HG02678 (cell line): ENCODE data around the gene AFAP1L2.

Experiments
- ATAC-seq: cut with Tn5 transposase; IDR thresholded peaks from one replicate; pipeline ENCODE4 v1.9.1; 2021; ENCODE audit warnings: mild to moderate bottlenecking, moderate library complexity; ENCODE audit not compliant: unreplicated experiment

AFAP1L2 gene

GRCh38 chr10:114276066-114276465, 128.2 kb downstream of the AFAP1L2 start:
- ATAC-seq = no peak

DNA sequence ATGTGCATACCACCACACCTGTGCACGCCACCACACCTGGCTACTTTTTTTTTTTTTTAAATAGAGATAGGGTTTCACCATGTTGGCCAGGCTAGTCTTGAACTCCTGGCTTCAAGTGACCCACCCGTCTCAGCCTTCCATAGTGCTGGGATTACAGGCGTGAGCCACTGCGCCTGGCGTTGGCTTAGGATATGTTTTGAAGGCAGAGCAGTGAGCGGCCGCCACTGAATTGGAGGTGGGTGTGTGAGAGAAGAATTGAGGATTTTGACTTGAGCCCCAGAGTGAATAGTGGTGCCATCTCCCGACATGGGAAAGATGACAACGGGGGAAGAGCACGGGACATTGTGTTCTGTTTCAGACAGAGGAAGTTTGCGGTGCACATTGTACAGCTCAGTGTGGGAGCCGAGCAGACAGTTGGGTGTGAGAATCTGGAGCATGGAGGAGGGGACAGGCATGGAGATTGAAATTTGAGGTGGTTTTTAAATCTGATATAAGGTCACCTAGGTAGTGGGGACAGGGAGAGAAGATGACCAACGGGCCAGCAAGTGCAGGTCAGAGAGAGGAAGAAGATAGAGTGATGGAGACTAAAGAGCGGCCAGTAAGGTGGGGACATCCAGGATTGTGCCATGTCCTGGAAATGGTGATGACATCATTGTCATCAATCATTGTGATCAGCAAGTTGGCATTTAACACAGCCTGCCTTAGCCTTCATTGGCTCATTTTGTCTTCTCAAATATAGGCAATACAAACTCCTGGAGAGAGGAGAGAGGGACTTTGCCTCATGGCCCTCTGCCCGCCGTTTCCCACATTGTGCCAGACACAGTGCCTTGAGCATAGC, 129.5 kb downstream of the AFAP1L2 start:
- ATAC-seq = no peak

GRCh38 chr10:114273910-114274309, 130.4 kb downstream of the AFAP1L2 start:
- no peak for ATAC-seq

DNA sequence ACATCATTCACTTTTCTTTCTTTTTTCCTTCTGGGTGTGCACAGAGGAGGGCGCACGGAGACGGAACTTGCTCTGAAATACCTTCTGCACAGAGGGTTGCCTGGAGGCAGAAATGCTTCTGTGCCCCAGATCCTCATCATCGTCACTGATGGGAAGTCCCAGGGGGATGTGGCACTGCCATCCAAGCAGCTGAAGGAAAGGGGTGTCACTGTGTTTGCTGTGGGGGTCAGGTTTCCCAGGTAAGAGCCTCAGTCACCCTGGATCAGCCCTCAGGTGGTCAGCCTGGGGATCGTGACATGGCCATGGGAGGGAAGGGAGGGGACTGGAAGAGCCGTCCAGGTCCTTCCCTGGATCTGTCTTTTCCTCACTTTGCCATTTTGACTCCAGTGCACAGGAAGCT, 131.6 kb downstream of the AFAP1L2 start:
- no peak for ATAC-seq

GRCh38 chr10:114271779-114272167, 132.5 kb downstream of the AFAP1L2 start:
- ATAC-seq = no peak

GRCh38 chr10:114271075-114271778, 133.1 kb downstream of the AFAP1L2 start:
- ATAC-seq = no peak

DNA sequence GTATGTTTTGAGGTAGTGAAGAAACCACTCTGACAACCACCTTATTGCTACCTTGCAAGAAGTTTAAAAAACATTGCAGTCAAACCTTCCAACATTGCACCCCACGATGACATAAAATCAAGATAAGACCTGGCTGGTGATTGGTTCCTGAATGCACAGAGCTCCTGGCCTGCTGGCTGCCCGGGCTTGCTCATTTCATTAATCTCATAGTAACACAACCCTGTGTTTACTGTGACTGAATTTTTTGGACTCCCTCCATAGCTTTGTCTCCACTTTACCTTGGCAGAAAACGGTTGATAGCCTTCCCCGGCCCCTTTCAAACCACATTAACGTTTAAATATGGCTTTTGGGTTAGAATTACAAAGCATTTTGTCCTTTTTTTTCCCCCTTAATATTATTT, 137.8 kb downstream of the AFAP1L2 start:
- no peak for ATAC-seq

DNA sequence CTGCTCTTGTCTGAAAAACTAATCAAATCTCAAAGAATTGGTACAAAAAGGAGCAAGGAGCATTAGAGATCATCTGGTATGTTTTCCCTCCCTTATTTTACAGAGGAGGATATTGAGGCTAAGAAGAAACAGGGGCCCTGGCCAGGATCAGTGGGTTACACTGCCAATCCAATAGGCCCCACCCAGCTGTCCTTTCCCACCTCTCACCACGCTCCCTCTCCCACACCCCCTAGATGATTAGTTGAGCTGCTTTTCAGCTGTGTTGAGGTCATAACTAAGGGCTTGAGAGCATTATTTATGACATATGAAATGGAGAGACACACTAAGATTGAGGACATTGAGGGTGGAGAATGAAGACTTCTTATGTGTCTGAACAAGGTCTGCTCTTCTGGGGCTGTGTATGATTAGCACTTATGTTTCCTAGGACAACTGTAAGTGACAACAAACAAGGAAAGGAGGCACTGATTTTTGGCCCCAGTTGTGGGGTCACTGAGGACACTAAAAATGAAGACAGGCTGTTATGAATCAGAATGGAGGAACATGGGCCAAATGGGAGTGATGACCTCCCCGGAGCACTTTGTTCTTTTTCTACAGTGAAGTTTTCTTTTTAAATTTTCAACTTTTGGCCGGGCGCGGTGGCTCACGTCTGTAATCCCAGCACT, 138.8 kb downstream of the AFAP1L2 start:
- ATAC-seq = no peak

- ATAC-seq = no peak
Observed at GRCh38 chr10:114262496-114262895, 141.8 kb downstream of the AFAP1L2 start.

DNA sequence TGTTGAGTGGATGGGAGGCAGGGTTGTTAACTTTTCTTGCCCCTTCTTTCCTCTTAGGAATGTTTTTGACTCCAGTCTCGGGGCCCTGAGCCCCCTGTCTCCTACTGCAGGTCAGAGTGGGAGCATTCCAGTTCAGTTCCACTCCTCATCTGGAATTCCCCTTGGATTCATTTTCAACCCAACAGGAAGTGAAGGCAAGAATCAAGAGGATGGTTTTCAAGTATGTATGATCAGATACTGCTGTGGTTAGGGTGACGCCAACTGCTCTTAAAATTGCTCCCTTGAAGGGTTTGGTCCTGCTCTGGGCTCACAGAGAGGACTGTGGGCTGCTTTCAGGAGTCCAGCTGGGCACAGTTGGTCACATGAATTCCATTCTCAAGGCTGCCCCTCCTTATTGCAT, 143.2 kb downstream of the AFAP1L2 start:
- no peak for ATAC-seq

- no peak for ATAC-seq
Observed at GRCh38 chr10:114260366-114260765, 143.9 kb downstream of the AFAP1L2 start.

GRCh38 chr10:114259824-114260223, 144.5 kb downstream of the AFAP1L2 start:
- ATAC-seq = no peak

- ATAC-seq = no peak
Observed at GRCh38 chr10:114258274-114258840, 145.9 kb downstream of the AFAP1L2 start.

- no peak for ATAC-seq
Observed at GRCh38 chr10:114257498-114257897, 146.8 kb downstream of the AFAP1L2 start.

- no peak for ATAC-seq
Observed at GRCh38 chr10:114256822-114257221, 147.5 kb downstream of the AFAP1L2 start.

DNA sequence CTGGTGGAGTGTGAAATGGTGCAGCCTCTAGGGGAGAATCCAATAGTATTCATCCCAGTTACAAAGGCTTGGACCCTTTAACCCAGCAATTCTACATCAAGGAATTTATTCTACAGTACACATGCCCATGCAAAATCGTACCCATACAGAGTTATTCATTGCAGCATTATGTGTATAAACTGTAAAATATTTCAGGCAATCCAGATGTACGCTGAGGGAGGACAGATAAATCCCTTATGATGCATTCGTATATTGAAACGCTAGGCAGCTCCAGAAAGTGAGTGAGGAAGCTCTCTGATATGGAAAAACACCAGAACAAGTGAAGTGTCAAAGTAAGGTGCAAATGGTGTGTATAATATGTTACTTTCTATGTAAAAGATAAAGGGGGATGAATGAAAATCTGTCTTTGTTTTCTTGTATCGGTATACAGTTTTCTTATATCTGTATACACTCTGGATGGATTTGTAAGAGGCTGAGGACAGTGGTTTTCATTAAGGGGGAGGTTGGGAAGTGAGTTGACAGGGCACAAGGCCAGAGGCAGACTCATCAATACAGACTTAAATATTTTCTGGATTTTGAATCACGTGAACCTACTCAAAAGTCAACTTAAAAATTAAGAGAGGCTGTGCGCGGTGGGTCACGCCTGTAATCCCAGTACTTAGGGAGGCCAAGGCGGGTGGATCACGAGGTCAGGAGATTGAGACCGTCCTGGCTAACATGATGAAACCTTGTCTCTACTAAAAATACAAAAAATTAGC, 148.1 kb downstream of the AFAP1L2 start:
- no peak for ATAC-seq

- no peak for ATAC-seq
Observed at GRCh38 chr10:114255227-114255626, 149.1 kb downstream of the AFAP1L2 start.

GRCh38 chr10:114252883-114253282, 151.4 kb downstream of the AFAP1L2 start:
- no peak for ATAC-seq

GRCh38 chr10:114252092-114252491, 152.2 kb downstream of the AFAP1L2 start:
- ATAC-seq = no peak

DNA sequence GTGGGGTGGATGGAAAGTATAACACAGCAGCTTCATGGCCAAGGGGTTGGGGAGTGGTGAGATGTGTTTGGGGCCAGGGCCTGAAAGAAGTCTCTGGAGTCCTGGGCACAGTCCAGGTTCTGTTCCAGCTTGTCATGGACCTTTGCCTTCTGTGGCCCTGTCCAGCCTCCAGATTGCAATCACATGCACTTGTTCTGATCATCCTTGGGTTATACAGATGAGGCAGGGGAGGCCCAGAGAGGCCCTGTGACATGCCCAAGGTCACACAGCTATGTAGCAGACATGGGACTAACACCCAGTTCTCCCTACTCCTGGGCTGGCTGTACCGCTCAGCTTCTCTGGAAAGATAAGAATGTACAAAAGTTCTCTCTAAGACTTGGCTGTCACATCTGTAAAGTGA, 153.6 kb downstream of the AFAP1L2 start:
- no peak for ATAC-seq

GRCh38 chr10:114250236-114250635, 154.1 kb downstream of the AFAP1L2 start:
- ATAC-seq = no peak
